Prostate gland (tissue), 2 donors: ENCODE data around the gene VPS9D1. TPM values are rescaled to one million over a fixed set of nuclear protein-coding genes. Genes with fewer than 3 reads are reported as not detected.
A peak's percentile ranks its signal among the peaks of the same experiment; 100 is the strongest.
"Not testable (repeated sequence)": the region's sequence is repeated elsewhere in the genome, so short reads cannot be mapped to it uniquely, and the experiment has no call there.

ENCODE experiments used
- DNase-seq: peaks from one replicate; pipeline ENCODE4 v3.0.0-alpha.2; 2019; ENCODE audit warnings: low spot score
- H3K27ac ChIP-seq, 2 donors: fragments of 200-600 bp; sonication (generic); 2 replicates each; pipeline ENCODE4 v1.5.1; 2017 to 2019
- H3K27me3 ChIP-seq: fragments of 200-600 bp; sonication (generic); replicated peaks from 2 replicates; pipeline ENCODE4 v1.5.1; 2019; ENCODE audit not compliant: insufficient read depth
- H3K36me3 ChIP-seq, 2 donors: fragments of 200-600 bp; sonication (generic); 1 replicate in 1 of 2; 2 replicates in 1 of 2; pipeline versions ENCODE4 v1.5.1 to v1.8.1; 2017 to 2019
- H3K4me1 ChIP-seq: fragments of 200-600 bp; sonication (generic); replicated peaks from 2 replicates; pipeline ENCODE4 v1.5.1; 2019
- H3K4me3 ChIP-seq, 2 donors: fragments of 200-600 bp; sonication (generic); 2 replicates each; pipeline ENCODE4 v1.5.1; 2017 to 2019
- H3K9me3 ChIP-seq: fragments of 200-600 bp; sonication (generic); 2 replicates; pipeline ENCODE4 v1.5.1; 2017
- CTCF ChIP-seq, 4 experiments: fragments of 200-600 bp in 2 of 4; fragments of 450-650 bp in 2 of 4; sonication (generic) in 2 of 4; IDR thresholded peaks; 1 replicate in 3 of 4; 2 replicates in 1 of 4; pipeline ENCODE4 v1.5.1; 2016 to 2019; ENCODE audit warnings: antibody characterized with exemption in 4 of 4, mild to moderate bottlenecking in 2 of 4, moderate library complexity in 2 of 4
- POLR2A ChIP-seq: fragments of 450-650 bp; IDR thresholded peaks from one replicate; pipeline ENCODE4 v1.6.1; 2016; ENCODE audit warnings: antibody characterized with exemption, mild to moderate bottlenecking
- POLR2AphosphoS5 ChIP-seq: sonication (generic); formaldehyde crosslinking; IDR thresholded peaks from one replicate; pipeline ENCODE4 v1.6.1; 2017; ENCODE audit warnings: antibody characterized with exemption
- WGBS: methylation state at CpG from one replicate; pipeline ENCODE4 v1.1.5; 2018; 5-methylcytosine and 5-hydroxymethylcytosine counted together
- intact Hi-C: fragments of 100-400 bp; cut with DNase I; formaldehyde crosslinking; loops from one replicate; pipeline ENCODE4 v1.14.2; 2022
- total RNA-seq, 2 donors: library from RNA; depleted of rRNA; stranded (reverse); fragments of >200 nt; gene quantifications; one replicate each; pipeline ENCODE4 v1.1.0, GENCODE V29; 2016

Gene VPS9D1
- total RNA-seq, 2 donors from 2014 or later: 8.5 to 16.0 TPM

GRCh38 chr16:89690392-89690901 is 30.3 kb downstream of the VPS9D1 start:
- Histone ChIP-seq H3K27ac (no peak overlapping the region), H3K4me3 (no peak overlapping the region), H3K36me3 (peaks cover 0 to 5% of the 10 kb centered on the region in 2 donors), H3K27me3 (no peaks in the 10 kb centered on the region), H3K9me3 (no peaks in the 10 kb centered on the region), H3K4me1 (no peaks in the 10 kb centered on the region)
- TF ChIP-seq CTCF (IDR thresholded peaks at IDR 0.05) (no peak), POLR2A (no peak), POLR2AphosphoS5 (no peak)
- intact Hi-C loops: no loop called here
- WGBS: 90% methylated on average over 16 of the region's 16 CpGs
- no peak for DNase-seq

GRCh38 chr16:89689621-89690020 is 31.1 kb downstream of the VPS9D1 start:
- intact Hi-C loops, H3K27me3 ChIP-seq, DNase-seq, H3K9me3 ChIP-seq, H3K36me3 ChIP-seq, H3K4me1 ChIP-seq, H3K4me3 ChIP-seq, H3K27ac ChIP-seq: not testable (repeated sequence)
- WGBS: 98% methylated on average over 4 of the region's 4 CpGs

GRCh38 chr16:89689142-89689541 is 31.6 kb downstream of the VPS9D1 start:
- intact Hi-C loops: no loop called here

GRCh38 chr16:89688395-89688794 is 32.3 kb downstream of the VPS9D1 start:
- DNase-seq: no peak
- Histone ChIP-seq H3K4me1 (no peaks in the 10 kb centered on the region), H3K27me3 (no peaks in the 10 kb centered on the region), H3K36me3 (peaks cover 0 to 4% of the 10 kb centered on the region in 2 donors), H3K9me3 (no peaks in the 10 kb centered on the region), H3K4me3 (no peak overlapping the region), H3K27ac (no peak overlapping the region)
- 89% methylated on average over 5 of the region's 5 CpGs for WGBS
- TF ChIP-seq CTCF (IDR thresholded peaks at IDR 0.05): no peak
- no peak for TF ChIP-seq POLR2AphosphoS5
- no peak for TF ChIP-seq POLR2A
- intact Hi-C loops: no loop called here

More at GRCh38 chr16:89689142-89689541, 31.6 kb downstream of the VPS9D1 start:
- Histone ChIP-seq H3K4me3 (no peak overlapping the region), H3K27me3 (no peaks in the 10 kb centered on the region), H3K4me1 (no peaks in the 10 kb centered on the region), H3K27ac (no peak overlapping the region), H3K9me3 (no peaks in the 10 kb centered on the region), H3K36me3 (peaks cover 0 to 5% of the 10 kb centered on the region in 2 donors)
- TF ChIP-seq CTCF (IDR thresholded peaks at IDR 0.05) (no peak), POLR2A (no peak), POLR2AphosphoS5 (no peak)
- 90% methylated on average over 13 of the region's 13 CpGs for WGBS
- DNase-seq: no peak

- Histone ChIP-seq H3K27ac (peak overlapping the region; percentile 89 to 91), H3K9me3 (no peaks in the 10 kb centered on the region), H3K4me1 (no peaks in the 10 kb centered on the region), H3K36me3 (no peaks in the 10 kb centered on the region), H3K27me3 (no peaks in the 10 kb centered on the region), H3K4me3 (peak overlapping the region; percentile 73 to 76)
- intact Hi-C loops: no loop called here
- no peak for DNase-seq
- TF ChIP-seq POLR2AphosphoS5 (no peak), POLR2A (no peak), CTCF (IDR thresholded peaks at IDR 0.05) (no peak)
- 8% methylated on average over 41 of the region's 42 CpGs for WGBS
These were observed 33.4 kb downstream of the VPS9D1 start for GRCh38 chr16:89687092-89687940.
